Kidney (tissue), 14 donors: ENCODE measurements around the gene TC2N. TPM values are rescaled to one million over a fixed set of nuclear protein-coding genes. Genes with fewer than 3 reads are reported as not detected.

Experiments
- DNase-seq, 5 donors: peaks; one replicate each; pipeline ENCODE4 v3.0.0-alpha.2; 2013 to 2020
- FAIRE-seq: peaks from 2 replicates; lab custom pipeline; 2012; peaks lifted over from hg19 to GRCh38; lab: Jason Lieb, UNC
- H3K27ac ChIP-seq, 2 donors: one replicate each; pipeline ENCODE4 v1.7.0; 2013; ENCODE audit warnings: low read depth in 2 of 2, low read length in 2 of 2, inconsistent platforms in 1 of 2
- H3K27me3 ChIP-seq: one replicate; pipeline ENCODE4 v1.7.1; 2013; ENCODE audit warnings: low read length, inconsistent platforms; ENCODE audit not compliant: control insufficient read depth, insufficient read depth
- H3K36me3 ChIP-seq, 3 donors: one replicate each; pipeline versions ENCODE4 v1.7.0 to v1.7.1; 2013; ENCODE audit warnings: low read length in 3 of 3, control low read depth in 1 of 3, inconsistent platforms in 1 of 3; ENCODE audit not compliant: insufficient read depth in 3 of 3, control insufficient read depth in 2 of 3
- H3K4me1 ChIP-seq, 3 donors: one replicate each; pipeline versions ENCODE4 v1.7.0 to v1.7.1; 2013; ENCODE audit warnings: low read length in 3 of 3, inconsistent platforms in 1 of 3, low read depth in 1 of 3; ENCODE audit not compliant: control insufficient read depth in 2 of 3, insufficient read depth in 2 of 3
- H3K4me3 ChIP-seq, 3 donors: one replicate each; pipeline versions ENCODE4 v1.7.0 to v1.8.1; 2013; ENCODE audit warnings: low read length in 3 of 3, control low read depth in 1 of 3, inconsistent platforms in 1 of 3
- H3K9ac ChIP-seq, 3 donors: one replicate each; pipeline versions ENCODE4 v1.7.0 to v1.7.1; 2013; ENCODE audit warnings: low read length in 3 of 3, control low read depth in 1 of 3, inconsistent platforms in 1 of 3
- H3K9me3 ChIP-seq, 3 donors: one replicate each; pipeline versions ENCODE4 v1.7.0 to v1.7.1; 2013; ENCODE audit warnings: low read length in 3 of 3, control low read depth in 1 of 3, inconsistent platforms in 1 of 3; ENCODE audit not compliant: control insufficient read depth in 2 of 3, insufficient read depth in 1 of 3
- intact Hi-C: fragments of 100-400 bp; cut with DNase I; formaldehyde crosslinking; loops from one replicate; pipeline ENCODE4 v1.11.1; 2022
- polyA plus RNA-seq: library from polyadenylated mRNA; stranded (reverse); fragments of 350-450 nt; fragmentation: Illumina TruSeq; extraction: RNeasy Lipid Tissue Mini Kit (QIAGEN cat#74804); gene quantifications from one replicate; pipeline ENCODE4 v1.2.3, GENCODE V29; 2014; ENCODE audit warnings: low read depth, low replicate concordance; ENCODE audit not compliant: insufficient read depth
- total RNA-seq: library from RNA; stranded (reverse); fragmentation: NEBNext Ultra II Directional; extraction: Animal tissue kit (Norgen Biotek cat#: 25700); gene quantifications from one replicate; pipeline ENCODE4 v1.2.1, GENCODE V29; 2021
- TF ChIP-seq, protein P1 (sequence below): IDR thresholded peaks from 3 replicates; pipeline ENCODE4 v1.5.1; 2012; ENCODE audit warnings: mild to moderate bottlenecking, moderate library complexity, borderline replicate concordance; ENCODE audit not compliant: insufficient read depth; ENCODE audit errors: extremely low read depth
- donor health status: control.
- donor health status: control.
- donor health status: control.
- donor health status: control.
- donor health status: control.
- donor health status: DM: yes; HTN: yes; CAD: no.
- donor health status: Normal renal cell carcinoma (clear cell type).

The TC2N gene
- total and polyA plus RNA-seq, 2 donors from 2014 or later, result 5.8 to 39.7 TPM

DNA sequence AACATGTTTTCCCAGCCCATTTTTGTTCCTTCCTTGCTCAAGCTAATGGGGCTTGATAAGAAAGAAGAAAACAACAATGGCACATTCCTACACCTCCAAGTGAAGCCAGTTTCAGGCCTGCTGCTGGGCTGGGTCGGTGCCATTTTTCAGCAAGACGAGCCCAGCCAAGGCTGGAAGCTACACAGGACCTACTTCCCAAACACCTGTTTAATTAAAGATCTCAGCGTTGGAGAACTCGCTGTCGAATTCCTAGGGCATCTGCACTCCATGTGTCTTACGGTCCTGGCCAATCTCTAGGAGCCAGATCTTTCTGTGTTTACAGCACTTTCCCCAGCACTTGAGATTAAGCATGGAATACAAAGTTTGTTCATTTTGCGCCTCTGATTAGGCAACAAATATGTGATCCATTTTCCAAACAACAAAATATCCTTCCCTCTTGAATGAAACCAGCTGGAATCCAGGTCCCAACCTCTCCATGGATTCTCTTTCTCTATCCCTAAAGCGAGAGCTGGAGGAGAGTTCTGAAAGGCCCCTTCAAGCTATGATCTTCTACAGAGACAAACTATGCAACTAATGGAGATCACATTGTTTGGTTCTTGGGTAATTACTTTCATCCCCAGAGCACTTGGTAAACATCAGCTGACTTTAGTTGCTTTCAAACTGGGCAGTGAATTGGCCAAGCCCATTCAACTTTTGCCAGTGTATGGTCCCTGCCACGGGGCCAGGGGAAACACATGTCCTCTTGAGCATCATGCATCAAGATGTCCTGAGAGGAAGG, 34.3 kb upstream of the TC2N start:
- TF ChIP-seq, protein P1, sequence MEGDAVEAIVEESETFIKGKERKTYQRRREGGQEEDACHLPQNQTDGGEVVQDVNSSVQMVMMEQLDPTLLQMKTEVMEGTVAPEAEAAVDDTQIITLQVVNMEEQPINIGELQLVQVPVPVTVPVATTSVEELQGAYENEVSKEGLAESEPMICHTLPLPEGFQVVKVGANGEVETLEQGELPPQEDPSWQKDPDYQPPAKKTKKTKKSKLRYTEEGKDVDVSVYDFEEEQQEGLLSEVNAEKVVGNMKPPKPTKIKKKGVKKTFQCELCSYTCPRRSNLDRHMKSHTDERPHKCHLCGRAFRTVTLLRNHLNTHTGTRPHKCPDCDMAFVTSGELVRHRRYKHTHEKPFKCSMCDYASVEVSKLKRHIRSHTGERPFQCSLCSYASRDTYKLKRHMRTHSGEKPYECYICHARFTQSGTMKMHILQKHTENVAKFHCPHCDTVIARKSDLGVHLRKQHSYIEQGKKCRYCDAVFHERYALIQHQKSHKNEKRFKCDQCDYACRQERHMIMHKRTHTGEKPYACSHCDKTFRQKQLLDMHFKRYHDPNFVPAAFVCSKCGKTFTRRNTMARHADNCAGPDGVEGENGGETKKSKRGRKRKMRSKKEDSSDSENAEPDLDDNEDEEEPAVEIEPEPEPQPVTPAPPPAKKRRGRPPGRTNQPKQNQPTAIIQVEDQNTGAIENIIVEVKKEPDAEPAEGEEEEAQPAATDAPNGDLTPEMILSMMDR, result no peak
- intact Hi-C loops, result no loop called here
- H3K27ac ChIP-seq, result no peak overlapping the region
- FAIRE-seq, result no peak
- H3K9ac ChIP-seq, result no peak overlapping the region
- no peaks in the 10 kb centered on the region for H3K36me3 ChIP-seq
- H3K4me1 ChIP-seq, result peaks cover 0 to 11% (median 9%) of the 10 kb centered on the region in 3 donors
- H3K27me3 ChIP-seq, result no peaks in the 10 kb centered on the region
- DNase-seq, result peak in 1 of 5 donors; percentile 5
- H3K4me3 ChIP-seq, result no peak overlapping the region
- H3K9me3 ChIP-seq, result no peaks in the 10 kb centered on the region

DNA sequence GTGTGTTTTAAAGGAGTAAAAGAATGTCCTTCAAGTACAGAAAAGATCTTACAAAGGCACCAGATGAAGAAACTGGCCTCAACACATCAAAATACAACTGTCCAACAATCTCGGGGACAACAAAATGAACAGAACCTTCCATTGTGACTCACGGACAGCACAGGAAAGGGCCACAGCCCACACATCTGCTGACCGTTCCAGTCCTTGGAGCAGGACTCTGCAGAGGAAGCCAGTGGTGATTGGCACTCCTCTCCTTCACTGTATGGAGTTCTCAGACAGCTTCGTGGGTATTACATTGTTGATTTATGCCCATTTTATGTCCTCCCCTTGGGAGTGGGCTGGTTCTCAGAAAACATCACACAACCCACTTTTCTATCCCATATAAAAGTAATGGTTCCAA, 32.5 kb upstream of the TC2N start:
- no peaks in the 10 kb centered on the region for H3K9me3 ChIP-seq
- no peak overlapping the region for H3K9ac ChIP-seq
- DNase-seq, result no peak
- H3K27ac ChIP-seq, result no peak overlapping the region
- H3K4me1 ChIP-seq, result peaks cover 0 to 11% (median 10%) of the 10 kb centered on the region in 3 donors
- no peak for FAIRE-seq
- TF ChIP-seq, protein P1, result no peak
- no peak overlapping the region for H3K4me3 ChIP-seq
- intact Hi-C loops, result no loop called here
- no peaks in the 10 kb centered on the region for H3K36me3 ChIP-seq
- H3K27me3 ChIP-seq, result no peaks in the 10 kb centered on the region

DNA sequence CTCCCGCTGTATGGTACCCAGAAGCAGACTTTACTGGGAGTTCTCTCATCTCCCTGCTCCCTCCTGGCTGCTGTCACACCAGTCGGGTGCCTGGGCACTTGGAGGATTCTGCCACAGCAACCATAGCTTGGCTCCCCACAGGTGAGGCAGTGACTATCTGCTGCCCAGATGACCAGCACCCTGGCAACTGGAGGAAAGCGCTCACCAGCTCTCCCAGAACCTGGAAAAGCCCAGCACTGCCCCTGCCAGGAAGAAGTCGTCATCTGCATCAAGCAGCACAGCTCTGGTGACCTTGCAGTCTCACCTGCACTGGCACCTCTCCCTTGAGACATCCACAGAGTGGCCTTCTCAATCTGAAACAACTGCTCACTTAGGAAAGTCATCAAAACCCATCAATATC, 31.9 kb upstream of the TC2N start:
- TF ChIP-seq, protein P1, result no peak
- no peaks in the 10 kb centered on the region for H3K27me3 ChIP-seq
- no peaks in the 10 kb centered on the region for H3K36me3 ChIP-seq
- DNase-seq, result no peak
- H3K9me3 ChIP-seq, result no peaks in the 10 kb centered on the region
- peaks cover 0 to 11% (median 10%) of the 10 kb centered on the region in 3 donors for H3K4me1 ChIP-seq
- intact Hi-C loops, result no loop called here
- no peak for FAIRE-seq
- H3K27ac ChIP-seq, result peak overlapping the region in 1 of 2 donors; percentile 41
- no peak overlapping the region for H3K4me3 ChIP-seq
- H3K9ac ChIP-seq, result no peak overlapping the region
